ENCODE measurements around the gene SLC22A13.
"Not testable (repeated sequence)": the region's sequence is repeated elsewhere in the genome, so short reads cannot be mapped to it uniquely, and the experiment has no call there.

Gene SLC22A13

GRCh38 chr3:38235466-38235865 is 30.1 kb upstream of the SLC22A13 start (continued):
- TF ChIP-seq PATZ1 (CRISPR knock-in tag; IDR thresholded peaks at IDR 0.05; ENCODE audit: borderline replicate concordance) (no peak), OSR1 (CRISPR knock-in tag; IDR thresholded peaks at IDR 0.05) (no peak), PPARA (CRISPR knock-in tag; IDR thresholded peaks at IDR 0.05; ENCODE audit: borderline replicate concordance) (no peak), ZNF70 (CRISPR knock-in tag; IDR thresholded peaks at IDR 0.05) (no peak)

- no peak for ATAC-seq
- no peak for TF ChIP-seq SNAI2 (CRISPR knock-in tag; IDR thresholded peaks at IDR 0.05)
- TF ChIP-seq PPARA (CRISPR knock-in tag; IDR thresholded peaks at IDR 0.05; ENCODE audit: borderline replicate concordance): no peak
- no peak for TF ChIP-seq RARB (CRISPR knock-in tag; IDR thresholded peaks at IDR 0.05)
- TF ChIP-seq ISL1 (CRISPR knock-in tag; IDR thresholded peaks at IDR 0.05): no peak
- no peak for TF ChIP-seq TCF4 (CRISPR knock-in tag; IDR thresholded peaks at IDR 0.05; ENCODE audit: borderline replicate concordance)
- no peak for TF ChIP-seq POU6F1 (CRISPR knock-in tag; IDR thresholded peaks at IDR 0.05; ENCODE audit: borderline replicate concordance, low read depth)
- TF ChIP-seq CSDC2 (CRISPR knock-in tag; IDR thresholded peaks at IDR 0.05): no peak
- no peak for TF ChIP-seq ESRRG (CRISPR knock-in tag; IDR thresholded peaks at IDR 0.05)
Observed at GRCh38 chr3:38238416-38239008, 27.1 kb upstream of the SLC22A13 start.

- ATAC-seq: not testable (repeated sequence)
Observed at GRCh38 chr3:38242812-38243211, 22.8 kb upstream of the SLC22A13 start.

- no peak for ATAC-seq
- no peak for TF ChIP-seq CSDC2 (CRISPR knock-in tag; IDR thresholded peaks at IDR 0.05)
- no peak for TF ChIP-seq ESRRG (CRISPR knock-in tag; IDR thresholded peaks at IDR 0.05)
- TF ChIP-seq CSRNP3 (CRISPR knock-in tag; IDR thresholded peaks at IDR 0.05): no peak
- no peak for TF ChIP-seq TSHZ2 (CRISPR knock-in tag; IDR thresholded peaks at IDR 0.05)
- TF ChIP-seq RARB (CRISPR knock-in tag; IDR thresholded peaks at IDR 0.05): no peak
- no peak for TF ChIP-seq PATZ1 (CRISPR knock-in tag; IDR thresholded peaks at IDR 0.05; ENCODE audit: borderline replicate concordance)
- TF ChIP-seq TCF4 (CRISPR knock-in tag; IDR thresholded peaks at IDR 0.05; ENCODE audit: borderline replicate concordance): no peak
- no peak for TF ChIP-seq ZNF565 (CRISPR knock-in tag; conservative IDR thresholded peaks at IDR 0.05; ENCODE audit: low read depth)
- no peak for TF ChIP-seq CREB5 (CRISPR knock-in tag; IDR thresholded peaks at IDR 0.05; ENCODE audit: low read depth)
- TF ChIP-seq ARNTL (CRISPR knock-in tag; IDR thresholded peaks at IDR 0.05; ENCODE audit: borderline replicate concordance, low read depth): no peak
- no peak for TF ChIP-seq GLIS3 (CRISPR knock-in tag; IDR thresholded peaks at IDR 0.05)
- TF ChIP-seq BACH2 (CRISPR knock-in tag; IDR thresholded peaks at IDR 0.05; ENCODE audit: borderline replicate concordance): no peak
- TF ChIP-seq ZNF70 (CRISPR knock-in tag; IDR thresholded peaks at IDR 0.05): no peak
- TF ChIP-seq PPARA (CRISPR knock-in tag; IDR thresholded peaks at IDR 0.05; ENCODE audit: borderline replicate concordance): no peak
- TF ChIP-seq ZNF8 (CRISPR knock-in tag; IDR thresholded peaks at IDR 0.05): no peak
- TF ChIP-seq ZFP3 (CRISPR knock-in tag; IDR thresholded peaks at IDR 0.05): no peak
- no peak for TF ChIP-seq ZC3H10 (CRISPR knock-in tag; IDR thresholded peaks at IDR 0.05)
Observed at GRCh38 chr3:38245930-38246329, 19.7 kb upstream of the SLC22A13 start.
